ENCODE results near the gene KCNC3.

Gene KCNC3

DNA sequence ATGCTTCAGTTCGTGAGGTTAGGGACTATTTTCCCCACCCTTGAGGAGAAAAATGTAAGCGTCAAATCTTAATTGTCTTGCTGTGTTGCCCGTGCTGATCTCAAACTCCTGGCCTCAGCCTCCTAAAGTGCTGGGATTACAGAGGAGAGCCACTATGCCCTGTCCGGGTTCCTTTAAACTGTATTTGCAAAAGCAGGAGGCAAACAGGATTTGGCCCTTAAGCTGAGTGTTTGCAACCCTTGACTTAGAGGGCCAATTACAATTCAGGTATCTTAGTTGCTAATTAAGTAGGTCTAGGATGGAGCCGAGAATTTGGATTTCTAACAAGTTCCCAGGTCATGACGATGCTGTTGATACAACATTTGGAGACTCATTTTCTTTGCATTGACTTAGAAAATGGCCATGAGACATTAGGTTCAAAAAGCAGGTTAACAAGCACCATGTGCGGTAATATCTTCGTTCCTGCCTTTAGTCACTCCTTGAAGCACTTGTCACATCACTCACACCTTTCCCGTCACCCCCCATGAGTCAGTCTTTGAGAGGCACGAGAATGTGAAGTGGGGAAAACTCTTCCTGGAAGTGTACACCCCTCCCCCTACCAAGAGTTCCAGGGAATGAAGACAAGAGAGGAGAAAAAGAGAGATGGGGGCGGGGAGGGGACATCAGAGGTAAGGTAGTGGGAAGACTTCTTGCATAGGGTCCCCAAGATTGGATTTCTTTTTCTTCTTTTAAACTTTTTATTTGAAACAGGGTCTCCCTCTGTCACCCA, 33.7 kb upstream of the KCNC3 start:
- H3K4me3 Mint-ChIP-seq, result no peak overlapping the region
- TF ChIP-seq, protein P1, sequence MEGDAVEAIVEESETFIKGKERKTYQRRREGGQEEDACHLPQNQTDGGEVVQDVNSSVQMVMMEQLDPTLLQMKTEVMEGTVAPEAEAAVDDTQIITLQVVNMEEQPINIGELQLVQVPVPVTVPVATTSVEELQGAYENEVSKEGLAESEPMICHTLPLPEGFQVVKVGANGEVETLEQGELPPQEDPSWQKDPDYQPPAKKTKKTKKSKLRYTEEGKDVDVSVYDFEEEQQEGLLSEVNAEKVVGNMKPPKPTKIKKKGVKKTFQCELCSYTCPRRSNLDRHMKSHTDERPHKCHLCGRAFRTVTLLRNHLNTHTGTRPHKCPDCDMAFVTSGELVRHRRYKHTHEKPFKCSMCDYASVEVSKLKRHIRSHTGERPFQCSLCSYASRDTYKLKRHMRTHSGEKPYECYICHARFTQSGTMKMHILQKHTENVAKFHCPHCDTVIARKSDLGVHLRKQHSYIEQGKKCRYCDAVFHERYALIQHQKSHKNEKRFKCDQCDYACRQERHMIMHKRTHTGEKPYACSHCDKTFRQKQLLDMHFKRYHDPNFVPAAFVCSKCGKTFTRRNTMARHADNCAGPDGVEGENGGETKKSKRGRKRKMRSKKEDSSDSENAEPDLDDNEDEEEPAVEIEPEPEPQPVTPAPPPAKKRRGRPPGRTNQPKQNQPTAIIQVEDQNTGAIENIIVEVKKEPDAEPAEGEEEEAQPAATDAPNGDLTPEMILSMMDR (IDR thresholded peaks at IDR 0.05), result no peak
- no peak for DNase-seq
- H3K36me3 Mint-ChIP-seq (ENCODE audit: low read depth), result peaks cover 16% of the 10 kb centered on the region
- peaks cover 17% of the 10 kb centered on the region for H3K27me3 Mint-ChIP-seq (ENCODE audit: low read depth, poor library complexity)
- H3K27ac Mint-ChIP-seq, result peak overlapping the region; percentile 31
- H3K9me3 Mint-ChIP-seq, result no peaks in the 10 kb centered on the region
- H3K4me1 Mint-ChIP-seq, result peaks cover 12% of the 10 kb centered on the region

DNA sequence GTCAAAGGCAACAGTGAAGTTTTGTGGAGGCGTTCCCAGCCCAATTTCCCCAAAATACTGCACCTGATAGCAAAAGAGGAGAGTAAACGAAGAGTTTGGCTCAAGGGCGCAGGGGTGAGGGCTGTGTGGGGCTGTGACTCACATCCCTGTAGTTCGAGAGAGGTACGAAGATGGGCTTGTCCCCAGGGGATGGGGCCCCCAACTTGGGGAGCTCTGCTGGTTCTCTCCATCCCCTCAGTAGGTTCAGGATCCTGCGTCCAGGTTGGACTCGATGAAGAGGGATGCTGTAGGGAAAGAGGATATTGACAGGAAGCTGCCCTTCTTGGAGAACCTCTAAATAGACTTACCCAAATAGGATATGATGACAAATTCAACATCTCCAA, 32.8 kb upstream of the KCNC3 start:
- Mint-ChIP-seq H3K9me3 (no peaks in the 10 kb centered on the region), H3K27me3 (ENCODE audit: low read depth, poor library complexity) (peaks cover 17% of the 10 kb centered on the region), H3K4me1 (peaks cover 8% of the 10 kb centered on the region), H3K27ac (no peak overlapping the region), H3K36me3 (ENCODE audit: low read depth) (peaks cover 16% of the 10 kb centered on the region), H3K4me3 (no peak overlapping the region)
- DNase-seq, result no peak
- TF ChIP-seq, protein P1 (IDR thresholded peaks at IDR 0.05), result no peak

DNA sequence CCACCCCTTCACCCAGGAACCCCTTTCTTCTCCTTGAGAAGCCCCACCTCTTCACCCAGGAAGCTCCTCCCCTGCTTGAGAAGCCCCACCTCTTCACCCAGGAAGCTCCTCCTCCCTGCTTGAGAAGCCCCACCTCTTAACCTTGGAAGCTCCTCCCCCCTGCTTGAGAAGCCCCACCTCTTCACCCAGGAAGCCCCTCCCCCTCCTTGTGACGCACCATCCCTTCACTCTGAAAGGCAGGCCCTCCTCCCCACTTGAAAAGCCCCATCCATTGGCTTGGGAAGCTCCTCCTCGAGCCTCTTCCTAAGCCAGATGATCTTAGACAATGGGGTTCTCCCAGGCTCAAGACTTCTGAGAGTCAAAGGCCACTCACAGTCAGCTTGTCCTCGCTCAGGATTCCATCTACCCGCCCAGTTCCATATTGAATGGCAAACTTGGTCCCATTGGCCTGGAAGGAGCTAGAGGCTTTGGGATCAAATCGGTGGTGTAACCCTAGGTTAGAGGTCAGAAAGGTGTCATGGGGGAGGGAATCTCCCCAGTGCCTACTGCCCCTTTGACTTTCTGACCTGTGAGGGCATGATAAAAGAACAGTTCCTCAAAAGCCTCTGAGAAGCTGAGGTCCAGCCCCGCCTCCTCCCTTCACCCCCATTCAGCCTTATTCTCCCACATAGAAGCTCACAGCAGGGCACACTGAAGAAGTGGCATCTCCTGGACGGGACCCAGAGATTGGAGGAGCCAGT, 32.3 kb upstream of the KCNC3 start:
- H3K36me3 Mint-ChIP-seq (ENCODE audit: low read depth), result peaks cover 16% of the 10 kb centered on the region
- no peak overlapping the region for H3K4me3 Mint-ChIP-seq
- no peak overlapping the region for H3K27ac Mint-ChIP-seq
- peaks cover 11% of the 10 kb centered on the region for H3K4me1 Mint-ChIP-seq
- no peak for DNase-seq
- H3K9me3 Mint-ChIP-seq, result no peaks in the 10 kb centered on the region
- H3K27me3 Mint-ChIP-seq (ENCODE audit: low read depth, poor library complexity), result peaks cover 17% of the 10 kb centered on the region
- TF ChIP-seq, protein P1 (IDR thresholded peaks at IDR 0.05), result no peak

DNA sequence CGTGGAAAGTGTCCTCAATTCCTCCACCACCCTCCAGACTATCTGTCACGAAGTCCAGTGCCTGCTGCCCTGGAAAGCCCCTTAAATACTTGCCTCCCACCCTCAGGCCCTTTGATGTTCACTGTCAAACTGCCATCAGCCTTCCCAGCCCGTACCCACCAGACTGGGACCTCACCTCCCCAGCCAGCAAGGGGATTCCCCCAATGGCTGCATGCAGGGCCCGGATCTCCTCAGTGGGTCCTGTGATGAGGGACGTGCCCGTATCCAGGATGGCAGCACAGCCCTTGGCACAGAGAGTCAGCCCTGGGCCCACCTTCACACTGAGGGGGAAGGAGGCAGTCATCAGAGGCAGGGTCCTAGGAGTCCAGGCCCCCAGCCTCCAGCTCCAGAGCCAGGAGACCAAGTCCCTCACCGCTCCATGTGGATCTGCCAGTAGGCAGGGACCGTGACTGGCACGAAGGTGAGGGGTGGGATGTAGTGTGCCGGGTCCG, 30.2 kb upstream of the KCNC3 start:
- no peak overlapping the region for H3K4me3 Mint-ChIP-seq
- H3K4me1 Mint-ChIP-seq, result peaks cover 11% of the 10 kb centered on the region
- H3K36me3 Mint-ChIP-seq (ENCODE audit: low read depth), result peaks cover 16% of the 10 kb centered on the region
- H3K27ac Mint-ChIP-seq, result no peak overlapping the region
- TF ChIP-seq, protein P1 (IDR thresholded peaks at IDR 0.05), result no peak
- peaks cover 17% of the 10 kb centered on the region for H3K27me3 Mint-ChIP-seq (ENCODE audit: low read depth, poor library complexity)
- DNase-seq, result no peak
- H3K9me3 Mint-ChIP-seq, result no peaks in the 10 kb centered on the region

DNA sequence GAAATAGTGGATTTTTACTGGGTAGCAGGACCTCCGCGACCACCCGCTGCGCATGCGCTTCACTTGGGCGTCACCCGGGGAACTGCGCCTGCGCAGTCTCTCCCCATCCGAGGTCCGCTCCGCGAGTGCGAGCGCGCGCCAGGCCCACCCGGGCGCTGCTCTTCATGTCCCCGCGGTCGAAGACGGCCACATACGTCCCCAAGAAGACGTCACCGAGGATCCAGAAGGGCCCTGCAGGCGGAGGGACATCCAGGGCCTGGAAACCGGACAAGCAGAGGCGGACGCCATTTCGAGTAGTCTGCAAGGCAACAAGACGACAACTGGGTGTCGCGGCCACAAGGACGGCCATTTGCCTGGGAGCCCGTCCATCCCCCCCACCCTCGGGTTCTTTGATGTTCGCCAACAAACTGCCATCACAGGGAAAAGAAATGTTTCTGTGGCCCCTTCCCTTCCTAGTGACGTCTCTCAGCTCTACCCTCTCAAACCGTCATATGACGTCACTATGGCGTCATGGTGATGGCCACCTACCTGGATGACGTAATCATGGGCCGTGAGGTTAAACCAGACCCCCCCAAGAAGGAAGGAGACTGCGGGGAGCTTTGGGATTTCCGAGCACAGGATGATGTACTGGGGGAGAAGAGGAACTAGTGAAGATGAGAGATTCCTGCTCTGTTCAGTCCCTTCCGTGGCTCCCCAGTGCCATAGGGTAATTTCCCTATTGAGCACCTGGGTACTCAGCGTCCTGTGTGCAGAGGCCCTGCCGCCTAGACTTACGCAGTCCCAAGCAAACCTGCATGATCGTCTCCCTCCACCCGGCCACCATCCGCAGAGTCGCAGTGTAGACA, 29.5 kb upstream of the KCNC3 start:
- no peak for DNase-seq
- Mint-ChIP-seq H3K4me1 (peaks cover 11% of the 10 kb centered on the region), H3K4me3 (no peak overlapping the region), H3K27me3 (ENCODE audit: low read depth, poor library complexity) (peaks cover 17% of the 10 kb centered on the region), H3K27ac (no peak overlapping the region), H3K36me3 (ENCODE audit: low read depth) (peaks cover 16% of the 10 kb centered on the region), H3K9me3 (no peaks in the 10 kb centered on the region)
- TF ChIP-seq, protein P1 (IDR thresholded peaks at IDR 0.05), result no peak
